PC-9 (cell line): ENCODE measurements around the gene BACH2. TPM values are rescaled to one million over a fixed set of nuclear protein-coding genes. Genes with fewer than 3 reads are reported as not detected.

Experiments
- BruUV-seq: library from RNA; stranded (reverse); fragments of 400-500 nt; replicated peaks from 2 replicates; lab custom pipeline; 2021; lab: Mats Ljungman, UMichigan
- CTCF ChIA-PET: fragments of 300-600 bp; sonication (Branson Sonifier 250); formaldehyde crosslinking; loops from one replicate; lab custom pipeline; 2022; ENCODE audit warnings: antibody characterized with exemption; lab: Charles Lee
- POLR2A ChIA-PET: fragments of 300-600 bp; sonication (Branson Sonifier 250); formaldehyde crosslinking; loops from one replicate; lab custom pipeline; 2022; ENCODE audit warnings: antibody characterized with exemption; ENCODE audit not compliant: unreplicated experiment; lab: Charles Lee
- DNase-seq, 2 experiments: peaks; one replicate each; pipeline versions ENCODE4 v3.0.0 to v3.0.0-alpha.2; 2015 to 2022; ENCODE audit warnings: mixed read lengths in 1 of 2
- H2AFZ ChIP-seq: fragments of 200-600 bp; sonication (generic); 2 replicates; pipeline ENCODE4 v1.8.1; 2017; ENCODE audit warnings: antibody characterized with exemption
- H3F3A ChIP-seq: fragments of 200-600 bp; sonication (generic); 2 replicates; pipeline ENCODE4 v1.8.1; 2017; ENCODE audit warnings: antibody characterized with exemption, mild to moderate bottlenecking, low read depth; ENCODE audit not compliant: insufficient read depth
- H3K27ac ChIP-seq: fragments of 200-600 bp; sonication (generic); 2 replicates; pipeline ENCODE4 v1.6.1; 2016; ENCODE audit warnings: mixed run types
- H3K27me3 ChIP-seq: fragments of 200-600 bp; sonication (generic); 2 replicates; pipeline ENCODE4 v1.6.1; 2016; ENCODE audit warnings: low read depth, mixed run types; ENCODE audit not compliant: insufficient read depth
- H3K36me3 ChIP-seq: fragments of 200-600 bp; sonication (generic); 2 replicates; pipeline ENCODE4 v1.6.1; 2016; ENCODE audit warnings: low read depth, mixed run types
- H3K4me1 ChIP-seq: fragments of 200-600 bp; sonication (generic); replicated peaks from 2 replicates; pipeline ENCODE4 v1.6.1; 2016; ENCODE audit warnings: mixed run types; ENCODE audit not compliant: insufficient read depth
- H3K4me2 ChIP-seq: fragments of 200-600 bp; sonication (generic); 2 replicates; pipeline ENCODE4 v1.6.1; 2017; ENCODE audit warnings: mixed run types
- H3K4me3 ChIP-seq: fragments of 200-600 bp; sonication (generic); 2 replicates; pipeline ENCODE4 v1.6.1; 2016; ENCODE audit warnings: mixed run types
- H3K79me2 ChIP-seq: fragments of 200-600 bp; sonication (generic); 2 replicates; pipeline ENCODE4 v1.6.1; 2017; ENCODE audit warnings: low read depth, mixed run types
- H3K9me2 ChIP-seq: fragments of 200-600 bp; sonication (generic); 2 replicates; pipeline ENCODE4 v1.8.1; 2017; ENCODE audit warnings: mild to moderate bottlenecking; ENCODE audit not compliant: insufficient read depth
- H3K9me3 ChIP-seq: fragments of 200-600 bp; sonication (generic); 2 replicates; pipeline ENCODE4 v1.8.1; 2016; ENCODE audit warnings: low read depth; ENCODE audit not compliant: insufficient read depth
- H4K20me1 ChIP-seq: fragments of 200-600 bp; sonication (generic); 2 replicates; pipeline ENCODE4 v1.8.1; 2017; ENCODE audit not compliant: insufficient read depth
- EZH2 ChIP-seq: fragments of 200-600 bp; sonication (generic); IDR thresholded peaks from 2 replicates; pipeline ENCODE4 v1.8.0; 2017; ENCODE audit warnings: antibody characterized with exemption, low read depth
- intact Hi-C: fragments of 100-400 bp; cut with micrococcal nuclease; formaldehyde crosslinking; loops from one replicate; pipeline ENCODE4 v1.10.0; 2022; ENCODE audit not compliant: unreplicated experiment
- total RNA-seq: library from RNA; stranded (reverse); gene quantifications from 2 replicates; pipeline ENCODE4 v1.2.3, GENCODE V29; 2021
- TF ChIP-seq, protein P1 (sequence below): fragments of 200-600 bp; sonication (generic); conservative IDR thresholded peaks from 2 replicates; pipeline ENCODE4 v1.6.1; 2017; ENCODE audit warnings: mixed run types, antibody characterized with exemption, mild to moderate bottlenecking, moderate library complexity

BACH2 gene
- total RNA-seq, 1 experiment from 2014 or later, result 2.3 TPM

DNA sequence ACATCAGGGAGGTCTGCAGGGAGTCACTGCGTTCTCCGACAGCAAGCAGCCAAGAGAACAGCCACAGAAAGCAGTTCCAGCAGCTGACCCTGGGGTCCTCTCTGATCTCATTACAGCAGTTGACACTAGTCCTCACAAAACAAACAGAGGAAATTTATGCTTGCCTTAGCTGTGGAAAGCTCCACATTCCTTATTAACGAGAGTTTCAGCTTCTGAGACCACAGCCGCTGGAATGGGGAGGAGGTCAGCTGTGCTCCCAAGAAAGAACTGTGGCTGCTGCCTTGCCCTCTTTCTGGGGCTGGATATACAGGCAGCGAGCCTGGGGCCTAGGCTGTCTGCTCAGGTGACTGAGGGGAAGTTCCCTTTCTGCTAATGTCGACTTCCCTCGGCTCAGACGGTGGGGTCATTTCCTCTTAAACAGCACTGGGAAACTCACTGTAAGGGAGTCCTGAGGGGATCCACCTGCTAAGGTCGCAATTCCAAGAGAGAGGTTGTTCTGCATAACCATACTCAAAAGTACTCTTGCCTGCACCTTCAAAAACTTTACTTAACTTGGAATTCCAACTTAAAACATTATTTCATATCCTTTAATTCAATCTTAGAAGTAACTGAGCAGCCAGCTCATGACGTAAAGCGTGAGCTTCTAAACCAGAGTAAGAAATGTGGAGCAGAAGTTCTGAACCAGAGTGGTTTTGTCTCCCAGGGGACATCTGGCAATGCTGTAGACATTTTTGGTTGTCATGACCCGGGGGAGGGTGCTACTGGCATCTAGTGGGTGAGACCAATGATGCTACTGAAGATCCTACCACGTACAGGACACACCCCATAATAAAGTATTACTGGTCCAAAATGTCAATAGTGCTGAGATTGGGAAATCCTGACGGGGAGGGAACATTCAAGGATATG, 80.3 kb downstream of the BACH2 start:
- Histone ChIP-seq H3K4me3 (no peak overlapping the region), H3K4me1 (peaks cover 36% of the 10 kb centered on the region), H3K4me2 (no peak overlapping the region), H2AFZ (no peak overlapping the region), H3K27me3 (no peaks in the 10 kb centered on the region), H3K9me2 (no peaks in the 10 kb centered on the region), H3K79me2 (no peaks in the 10 kb centered on the region), H3F3A (peaks cover 28% of the 10 kb centered on the region), H4K20me1 (no peaks in the 10 kb centered on the region), H3K9me3 (no peaks in the 10 kb centered on the region), H3K36me3 (no peaks in the 10 kb centered on the region), H3K27ac (no peak overlapping the region)
- no peak for DNase-seq
- no peak for TF ChIP-seq EZH2
- TF ChIP-seq, protein P1, sequence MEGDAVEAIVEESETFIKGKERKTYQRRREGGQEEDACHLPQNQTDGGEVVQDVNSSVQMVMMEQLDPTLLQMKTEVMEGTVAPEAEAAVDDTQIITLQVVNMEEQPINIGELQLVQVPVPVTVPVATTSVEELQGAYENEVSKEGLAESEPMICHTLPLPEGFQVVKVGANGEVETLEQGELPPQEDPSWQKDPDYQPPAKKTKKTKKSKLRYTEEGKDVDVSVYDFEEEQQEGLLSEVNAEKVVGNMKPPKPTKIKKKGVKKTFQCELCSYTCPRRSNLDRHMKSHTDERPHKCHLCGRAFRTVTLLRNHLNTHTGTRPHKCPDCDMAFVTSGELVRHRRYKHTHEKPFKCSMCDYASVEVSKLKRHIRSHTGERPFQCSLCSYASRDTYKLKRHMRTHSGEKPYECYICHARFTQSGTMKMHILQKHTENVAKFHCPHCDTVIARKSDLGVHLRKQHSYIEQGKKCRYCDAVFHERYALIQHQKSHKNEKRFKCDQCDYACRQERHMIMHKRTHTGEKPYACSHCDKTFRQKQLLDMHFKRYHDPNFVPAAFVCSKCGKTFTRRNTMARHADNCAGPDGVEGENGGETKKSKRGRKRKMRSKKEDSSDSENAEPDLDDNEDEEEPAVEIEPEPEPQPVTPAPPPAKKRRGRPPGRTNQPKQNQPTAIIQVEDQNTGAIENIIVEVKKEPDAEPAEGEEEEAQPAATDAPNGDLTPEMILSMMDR, result no peak
- BruUV-seq, result no TSS peak
- POLR2A ChIA-PET, result no interaction called here
- intact Hi-C loops, result loop anchor here (5.0 kb wide), 1 partner anchor 129 kb away; no protein-coding TSS in a partner anchor
- CTCF ChIA-PET, result no interaction called here

DNA sequence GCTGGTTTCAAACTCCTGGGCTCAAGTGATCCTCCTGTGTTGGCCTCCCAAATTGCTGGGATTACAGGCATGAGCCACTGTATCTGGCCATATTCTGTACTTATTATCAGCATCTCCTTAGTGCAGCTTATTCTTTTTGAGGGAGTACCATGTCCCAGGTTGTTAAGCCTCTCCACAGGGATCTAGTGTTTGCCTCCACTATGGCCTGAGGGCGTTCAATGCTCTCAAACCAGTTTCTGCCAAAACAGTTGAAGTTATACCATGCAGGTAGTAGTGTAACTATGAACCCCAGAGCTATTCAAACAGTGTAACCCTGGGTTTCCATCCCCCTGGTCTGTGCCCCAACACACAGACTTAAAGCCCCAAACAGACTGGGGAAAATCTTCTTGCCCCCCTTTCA, 81.7 kb downstream of the BACH2 start:
- Histone ChIP-seq H3K9me2 (no peaks in the 10 kb centered on the region), H3K4me3 (no peak overlapping the region), H4K20me1 (no peaks in the 10 kb centered on the region), H3K9me3 (no peaks in the 10 kb centered on the region), H3K36me3 (no peaks in the 10 kb centered on the region), H3K27me3 (no peaks in the 10 kb centered on the region), H3K4me1 (peaks cover 28% of the 10 kb centered on the region), H3K4me2 (no peak overlapping the region), H3K27ac (no peak overlapping the region), H3F3A (peaks cover 26% of the 10 kb centered on the region), H2AFZ (no peak overlapping the region), H3K79me2 (no peaks in the 10 kb centered on the region)
- intact Hi-C loops, result loop anchor here (5.0 kb wide), 1 partner anchor 128 kb away; no protein-coding TSS in a partner anchor
- CTCF ChIA-PET, result no interaction called here
- TF ChIP-seq, protein P1, result no peak
- no peak for TF ChIP-seq EZH2
- BruUV-seq, result no TSS peak
- POLR2A ChIA-PET, result no interaction called here
- no peak for DNase-seq

DNA sequence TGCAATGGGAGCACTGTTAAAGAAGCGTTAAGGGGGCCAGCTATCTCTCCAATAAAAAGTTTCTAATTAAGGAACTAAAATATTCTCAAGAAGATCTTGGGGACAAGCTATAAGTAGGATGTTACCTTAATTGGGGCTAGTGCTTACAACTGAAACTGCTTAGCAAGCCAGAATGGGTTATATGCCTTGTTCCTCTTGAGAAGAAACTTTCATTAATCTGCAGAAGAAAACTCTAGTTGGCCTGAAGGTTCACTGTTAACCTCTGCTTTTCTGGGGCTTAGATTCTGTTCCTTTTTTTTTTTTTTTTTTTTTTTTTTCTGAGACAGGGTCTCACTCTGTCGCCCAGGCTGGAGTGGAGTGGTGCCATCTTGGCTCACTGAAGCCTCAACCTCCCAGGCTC, 82.2 kb downstream of the BACH2 start:
- no peaks in the 10 kb centered on the region for H3K27me3 ChIP-seq
- H4K20me1 ChIP-seq, result no peaks in the 10 kb centered on the region
- POLR2A ChIA-PET, result no interaction called here
- H3K9me2 ChIP-seq, result no peaks in the 10 kb centered on the region
- H3K4me1 ChIP-seq, result peaks cover 22% of the 10 kb centered on the region
- no TSS peak for BruUV-seq
- H3K4me2 ChIP-seq, result no peak overlapping the region
- H3K9me3 ChIP-seq, result no peaks in the 10 kb centered on the region
- intact Hi-C loops, result no loop called here
- H3F3A ChIP-seq, result peaks cover 22% of the 10 kb centered on the region
- H3K79me2 ChIP-seq, result no peaks in the 10 kb centered on the region
- no peaks in the 10 kb centered on the region for H3K36me3 ChIP-seq
- no peak overlapping the region for H3K4me3 ChIP-seq
- H3K27ac ChIP-seq, result no peak overlapping the region
- no peak for DNase-seq
- no peak overlapping the region for H2AFZ ChIP-seq
- TF ChIP-seq, protein P1, result no peak
- TF ChIP-seq EZH2, result no peak
- CTCF ChIA-PET, result no interaction called here
